ENCODE data around the gene TXNDC17. TPM values are rescaled to one million over a fixed set of nuclear protein-coding genes. Genes with fewer than 3 reads are reported as not detected.

Gene TXNDC17
- total and polyA plus RNA-seq, 2 of the 13 experiments (the other 11 are each of a cell fraction or from before 2014, with no cell fraction given) = 188 to 266 TPM

DNA sequence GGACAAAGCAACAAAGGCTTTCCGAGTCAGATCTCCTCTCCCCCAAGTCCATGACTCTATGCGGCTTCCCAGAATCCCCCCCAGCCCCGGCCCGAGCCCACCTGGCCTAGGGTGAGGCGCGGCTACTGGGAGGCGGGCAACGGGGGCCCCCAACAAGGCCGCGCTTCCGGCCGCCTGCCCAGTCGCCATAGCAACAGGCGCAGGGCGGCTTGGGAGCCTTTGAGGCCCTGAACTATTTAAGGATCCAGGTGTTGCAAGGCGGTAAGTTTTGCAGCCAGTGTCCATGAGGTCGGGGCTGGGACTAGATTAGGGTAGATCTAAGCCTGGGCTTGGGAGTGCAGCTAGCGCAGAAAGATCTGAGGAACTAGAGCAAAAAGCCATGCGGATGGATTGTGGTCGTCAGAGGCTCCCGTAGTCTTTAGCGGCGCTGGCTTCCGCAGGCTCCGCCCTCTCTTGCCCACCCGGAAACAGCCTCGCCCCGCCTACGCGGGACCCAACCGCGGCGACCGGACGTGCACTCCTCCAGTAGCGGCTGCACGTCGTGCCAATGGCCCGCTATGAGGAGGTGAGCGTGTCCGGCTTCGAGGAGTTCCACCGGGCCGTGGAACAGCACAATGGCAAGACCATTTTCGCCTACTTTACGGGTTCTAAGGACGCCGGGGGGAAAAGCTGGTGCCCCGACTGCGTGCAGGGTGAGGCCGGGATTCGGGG is at the start of gene TXNDC17, which contains the start of gene KIAA0753 (continued):
- TF ChIP-seq MYC (CRISPR knock-in tag; IDR thresholded peaks at IDR 0.05; ENCODE audit: borderline replicate concordance) (peak; percentile 75), ZNF558 (CRISPR knock-in tag; IDR thresholded peaks at IDR 0.05; ENCODE audit: borderline replicate concordance) (no peak), ZNF883 (CRISPR knock-in tag; IDR thresholded peaks at IDR 0.05; ENCODE audit: not compliant biosample characterization) (peak; percentile 96), SKI (IDR thresholded peaks at IDR 0.05; ENCODE audit: partially characterized antibody) (peak; percentile 14), ZNF672 (CRISPR knock-in tag; IDR thresholded peaks at IDR 0.05) (no peak), ZNF674 (CRISPR knock-in tag; IDR thresholded peaks at IDR 0.05; ENCODE audit: low read depth) (no peak), KLF6 (CRISPR knock-in tag; IDR thresholded peaks at IDR 0.05) (peak; percentile 77), ZBTB21 (CRISPR knock-in tag; IDR thresholded peaks at IDR 0.05) (peak; percentile 32; the same call in 1 of the 2 replicates), WIZ (CRISPR knock-in tag; IDR thresholded peaks at IDR 0.05) (no peak), ADNP (CRISPR knock-in tag; IDR thresholded peaks at IDR 0.05) (no peak), HOXA3 (CRISPR knock-in tag; IDR thresholded peaks at IDR 0.05) (no peak; the same call in 1 of the 2 replicates), SP4 (CRISPR knock-in tag; IDR thresholded peaks at IDR 0.05) (peak; percentile 84), ZNF292 (CRISPR knock-in tag; IDR thresholded peaks at IDR 0.05; ENCODE audit: borderline replicate concordance, low read depth) (peak; percentile 65; the same call in 1 of the 2 replicates), GFI1 (CRISPR knock-in tag; IDR thresholded peaks at IDR 0.05; ENCODE audit: borderline replicate concordance) (no peak), ZNF788 (CRISPR knock-in tag; IDR thresholded peaks at IDR 0.05; ENCODE audit: borderline replicate concordance) (peak; percentile 58; the same call in 1 of the 2 replicates)
- TF ChIP-seq, protein P1, sequence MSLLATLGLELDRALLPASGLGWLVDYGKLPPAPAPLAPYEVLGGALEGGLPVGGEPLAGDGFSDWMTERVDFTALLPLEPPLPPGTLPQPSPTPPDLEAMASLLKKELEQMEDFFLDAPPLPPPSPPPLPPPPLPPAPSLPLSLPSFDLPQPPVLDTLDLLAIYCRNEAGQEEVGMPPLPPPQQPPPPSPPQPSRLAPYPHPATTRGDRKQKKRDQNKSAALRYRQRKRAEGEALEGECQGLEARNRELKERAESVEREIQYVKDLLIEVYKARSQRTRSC (CRISPR knock-in tag; IDR thresholded peaks at IDR 0.05; ENCODE audit: low read depth) = no peak
- TF ChIP-seq, protein P2, sequence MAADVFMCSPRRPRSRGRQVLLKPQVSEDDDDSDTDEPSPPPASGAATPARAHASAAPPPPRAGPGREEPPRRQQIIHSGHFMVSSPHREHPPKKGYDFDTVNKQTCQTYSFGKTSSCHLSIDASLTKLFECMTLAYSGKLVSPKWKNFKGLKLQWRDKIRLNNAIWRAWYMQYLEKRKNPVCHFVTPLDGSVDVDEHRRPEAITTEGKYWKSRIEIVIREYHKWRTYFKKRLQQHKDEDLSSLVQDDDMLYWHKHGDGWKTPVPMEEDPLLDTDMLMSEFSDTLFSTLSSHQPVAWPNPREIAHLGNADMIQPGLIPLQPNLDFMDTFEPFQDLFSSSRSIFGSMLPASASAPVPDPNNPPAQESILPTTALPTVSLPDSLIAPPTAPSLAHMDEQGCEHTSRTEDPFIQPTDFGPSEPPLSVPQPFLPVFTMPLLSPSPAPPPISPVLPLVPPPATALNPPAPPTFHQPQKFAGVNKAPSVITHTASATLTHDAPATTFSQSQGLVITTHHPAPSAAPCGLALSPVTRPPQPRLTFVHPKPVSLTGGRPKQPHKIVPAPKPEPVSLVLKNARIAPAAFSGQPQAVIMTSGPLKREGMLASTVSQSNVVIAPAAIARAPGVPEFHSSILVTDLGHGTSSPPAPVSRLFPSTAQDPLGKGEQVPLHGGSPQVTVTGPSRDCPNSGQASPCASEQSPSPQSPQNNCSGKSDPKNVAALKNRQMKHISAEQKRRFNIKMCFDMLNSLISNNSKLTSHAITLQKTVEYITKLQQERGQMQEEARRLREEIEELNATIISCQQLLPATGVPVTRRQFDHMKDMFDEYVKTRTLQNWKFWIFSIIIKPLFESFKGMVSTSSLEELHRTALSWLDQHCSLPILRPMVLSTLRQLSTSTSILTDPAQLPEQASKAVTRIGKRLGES (CRISPR knock-in tag; IDR thresholded peaks at IDR 0.05; ENCODE audit: borderline replicate concordance) = no peak
- TF ChIP-seq, protein P3, sequence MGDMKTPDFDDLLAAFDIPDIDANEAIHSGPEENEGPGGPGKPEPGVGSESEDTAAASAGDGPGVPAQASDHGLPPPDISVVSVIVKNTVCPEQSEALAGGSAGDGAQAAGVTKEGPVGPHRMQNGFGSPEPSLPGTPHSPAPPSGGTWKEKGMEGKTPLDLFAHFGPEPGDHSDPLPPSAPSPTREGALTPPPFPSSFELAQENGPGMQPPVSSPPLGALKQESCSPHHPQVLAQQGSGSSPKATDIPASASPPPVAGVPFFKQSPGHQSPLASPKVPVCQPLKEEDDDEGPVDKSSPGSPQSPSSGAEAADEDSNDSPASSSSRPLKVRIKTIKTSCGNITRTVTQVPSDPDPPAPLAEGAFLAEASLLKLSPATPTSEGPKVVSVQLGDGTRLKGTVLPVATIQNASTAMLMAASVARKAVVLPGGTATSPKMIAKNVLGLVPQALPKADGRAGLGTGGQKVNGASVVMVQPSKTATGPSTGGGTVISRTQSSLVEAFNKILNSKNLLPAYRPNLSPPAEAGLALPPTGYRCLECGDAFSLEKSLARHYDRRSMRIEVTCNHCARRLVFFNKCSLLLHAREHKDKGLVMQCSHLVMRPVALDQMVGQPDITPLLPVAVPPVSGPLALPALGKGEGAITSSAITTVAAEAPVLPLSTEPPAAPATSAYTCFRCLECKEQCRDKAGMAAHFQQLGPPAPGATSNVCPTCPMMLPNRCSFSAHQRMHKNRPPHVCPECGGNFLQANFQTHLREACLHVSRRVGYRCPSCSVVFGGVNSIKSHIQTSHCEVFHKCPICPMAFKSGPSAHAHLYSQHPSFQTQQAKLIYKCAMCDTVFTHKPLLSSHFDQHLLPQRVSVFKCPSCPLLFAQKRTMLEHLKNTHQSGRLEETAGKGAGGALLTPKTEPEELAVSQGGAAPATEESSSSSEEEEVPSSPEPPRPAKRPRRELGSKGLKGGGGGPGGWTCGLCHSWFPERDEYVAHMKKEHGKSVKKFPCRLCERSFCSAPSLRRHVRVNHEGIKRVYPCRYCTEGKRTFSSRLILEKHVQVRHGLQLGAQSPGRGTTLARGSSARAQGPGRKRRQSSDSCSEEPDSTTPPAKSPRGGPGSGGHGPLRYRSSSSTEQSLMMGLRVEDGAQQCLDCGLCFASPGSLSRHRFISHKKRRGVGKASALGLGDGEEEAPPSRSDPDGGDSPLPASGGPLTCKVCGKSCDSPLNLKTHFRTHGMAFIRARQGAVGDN (CRISPR knock-in tag; IDR thresholded peaks at IDR 0.05) = peak; percentile 91
- TF ChIP-seq, protein P4, sequence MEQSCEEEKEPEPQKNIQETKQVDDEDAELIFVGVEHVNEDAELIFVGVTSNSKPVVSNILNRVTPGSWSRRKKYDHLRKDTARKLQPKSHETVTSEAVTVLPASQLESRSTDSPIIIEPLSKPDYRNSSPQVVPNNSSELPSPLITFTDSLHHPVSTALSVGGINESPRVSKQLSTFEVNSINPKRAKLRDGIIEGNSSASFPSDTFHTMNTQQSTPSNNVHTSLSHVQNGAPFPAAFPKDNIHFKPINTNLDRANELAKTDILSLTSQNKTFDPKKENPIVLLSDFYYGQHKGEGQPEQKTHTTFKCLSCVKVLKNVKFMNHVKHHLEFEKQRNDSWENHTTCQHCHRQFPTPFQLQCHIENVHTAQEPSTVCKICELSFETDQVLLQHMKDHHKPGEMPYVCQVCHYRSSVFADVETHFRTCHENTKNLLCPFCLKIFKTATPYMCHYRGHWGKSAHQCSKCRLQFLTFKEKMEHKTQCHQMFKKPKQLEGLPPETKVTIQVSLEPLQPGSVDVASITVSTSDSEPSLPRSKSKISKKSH (CRISPR knock-in tag; IDR thresholded peaks at IDR 0.05; ENCODE audit: borderline replicate concordance) = peak; percentile 69; the same call in 1 of the 2 replicates

All from HepG2 (cell line).